SK-N-SH treated with all-trans-retinoic acid at 6 μM for 48 hours (cell line): ENCODE results near the gene MARCHF10.
A peak's percentile ranks its signal among the peaks of the same experiment; 100 is the strongest.

ENCODE experiments used
- ATAC-seq: fragments of 200-7000 bp; cut with Tn5 transposase; 3 replicates; pipeline ENCODE4 v1.9.1; 2020; ENCODE audit warnings: mild to moderate bottlenecking, moderate library complexity
- CREB5 ChIP-seq: fragments of 250-450 bp; sonication (Bioruptor Pico); IDR thresholded peaks from 2 replicates; pipeline ENCODE4 v1.5.1; 2020; ENCODE audit warnings: low read depth, mild to moderate bottlenecking, moderate library complexity
- CSDC2 ChIP-seq: fragments of 250-450 bp; sonication (Bioruptor Pico); IDR thresholded peaks from 2 replicates; pipeline ENCODE4 v1.5.0; 2020; ENCODE audit warnings: mild to moderate bottlenecking, moderate library complexity
- CSRNP3 ChIP-seq: fragments of 250-450 bp; sonication (Bioruptor Pico); IDR thresholded peaks from 2 replicates; pipeline ENCODE4 v1.5.1; 2021; ENCODE audit warnings: mild to moderate bottlenecking, moderate library complexity
- ISL1 ChIP-seq: fragments of 250-450 bp; sonication (Bioruptor Pico); IDR thresholded peaks from 2 replicates; pipeline ENCODE4 v2.1.2; 2022; ENCODE audit warnings: mild to moderate bottlenecking, moderate library complexity
- OSR1 ChIP-seq: fragments of 250-450 bp; sonication (Bioruptor Pico); IDR thresholded peaks from 2 replicates; pipeline ENCODE4 v1.8.0; 2022; ENCODE audit warnings: moderate library complexity, mild to moderate bottlenecking, inconsistent platforms
- PATZ1 ChIP-seq: fragments of 250-450 bp; sonication (Bioruptor Pico); IDR thresholded peaks from 2 replicates; pipeline ENCODE4 v1.8.0; 2020; ENCODE audit warnings: mild to moderate bottlenecking, moderate library complexity, borderline replicate concordance
- RARB ChIP-seq: fragments of 250-450 bp; sonication (Bioruptor Pico); IDR thresholded peaks from 2 replicates; pipeline ENCODE4 v1.8.0; 2021; ENCODE audit warnings: mild to moderate bottlenecking, moderate library complexity
- SNAI2 ChIP-seq: fragments of 250-450 bp; sonication (Bioruptor Pico); IDR thresholded peaks from 2 replicates; pipeline ENCODE4 v1.5.0; 2020; ENCODE audit warnings: mild to moderate bottlenecking, moderate library complexity
- TCF4 ChIP-seq: fragments of 250-450 bp; sonication (Bioruptor Pico); IDR thresholded peaks from 2 replicates; pipeline ENCODE4 v1.8.0; 2021; ENCODE audit warnings: mild to moderate bottlenecking, moderate library complexity, borderline replicate concordance
- TSHZ2 ChIP-seq: fragments of 250-450 bp; sonication (Bioruptor Pico); IDR thresholded peaks from 2 replicates; pipeline ENCODE4 v1.5.0; 2020; ENCODE audit warnings: mild to moderate bottlenecking, moderate library complexity
- ZC3H10 ChIP-seq: fragments of 250-450 bp; sonication (Bioruptor Pico); IDR thresholded peaks from 2 replicates; pipeline ENCODE4 v1.5.1; 2021; ENCODE audit warnings: mild to moderate bottlenecking, moderate library complexity
- ZFP3 ChIP-seq: fragments of 250-450 bp; sonication (Bioruptor Pico); IDR thresholded peaks from 2 replicates; pipeline ENCODE4 v1.5.0; 2020; ENCODE audit warnings: mild to moderate bottlenecking, moderate library complexity
- ZFP30 ChIP-seq: fragments of 450-650 bp; formaldehyde crosslinking; IDR thresholded peaks from 2 replicates; pipeline ENCODE4 v1.5.0; 2022; ENCODE audit warnings: mild to moderate bottlenecking, moderate library complexity
- ZNF8 ChIP-seq: fragments of 450-650 bp; formaldehyde crosslinking; IDR thresholded peaks from 2 replicates; pipeline ENCODE4 v1.5.0; 2020; ENCODE audit warnings: mild to moderate bottlenecking, moderate library complexity

MARCHF10 gene

GRCh38 chr17:62707425-62707739, 100.7 kb downstream of the MARCHF10 start:
- ATAC-seq: no peak
- TF ChIP-seq ZNF8 (CRISPR knock-in tag): no peak
- TF ChIP-seq TCF4 (CRISPR knock-in tag): no peak
- no peak for TF ChIP-seq RARB (CRISPR knock-in tag)

- ATAC-seq: no peak
- TF ChIP-seq SNAI2 (CRISPR knock-in tag) (no peak), OSR1 (no peak), CREB5 (CRISPR knock-in tag) (no peak), TSHZ2 (no peak), CSDC2 (CRISPR knock-in tag) (no peak), ZFP30 (CRISPR knock-in tag) (no peak), CSRNP3 (CRISPR knock-in tag) (no peak), ZC3H10 (CRISPR knock-in tag) (no peak)
These were observed 101.3 kb downstream of the MARCHF10 start for GRCh38 chr17:62706598-62707424.

GRCh38 chr17:62705778-62706597, 102.1 kb downstream of the MARCHF10 start:
- TF ChIP-seq ISL1 (CRISPR knock-in tag): 0 out of 2 replicates have a peak, but pooled peaks have one; percentile 5
- TF ChIP-seq SNAI2 (CRISPR knock-in tag): no peak
- no peak for TF ChIP-seq PATZ1 (CRISPR knock-in tag)
- ATAC-seq: no peak

- ATAC-seq: peak; percentile 3; the same call in 2 of the 3 replicates
- TF ChIP-seq ISL1 (CRISPR knock-in tag) (peak; percentile 59), ZFP3 (peak; percentile 47; the same call in 1 of the 2 replicates), ZNF8 (CRISPR knock-in tag) (no peak), CSRNP3 (CRISPR knock-in tag) (no peak), TSHZ2 (0 out of 2 replicates have a peak, but pooled peaks have one; percentile 12)
These were observed 102.8 kb downstream of the MARCHF10 start for GRCh38 chr17:62705156-62705777.
